Measurements from ENCODE around the gene DYNC1I1.

DYNC1I1 gene

GRCh38 chr7:95772298-95772770 is at the start of gene DYNC1I1:
DYNC1I1 (plus strand) TSS chr7:95772554; CDS start chr7:95804730, 32,176 bp downstream.
- H3K4me3 ChIP-seq (ENCODE audit: low read depth, low read length), result peak within 1 kb of the TSS; percentile 41

GRCh38 chr7:95723583-95724180 is 48.7 kb upstream of the DYNC1I1 start:
- H3K4me3 ChIP-seq (ENCODE audit: low read depth, low read length), result no peak overlapping the region

- H3K4me3 ChIP-seq (ENCODE audit: low read depth, low read length), result no peak overlapping the region
These were observed 47.1 kb upstream of the DYNC1I1 start for GRCh38 chr7:95725205-95725604.

GRCh38 chr7:95730493-95731280 is 41.7 kb upstream of the DYNC1I1 start:
- H3K4me3 ChIP-seq (ENCODE audit: low read depth, low read length), result no peak overlapping the region

GRCh38 chr7:95736635-95737034 is 35.7 kb upstream of the DYNC1I1 start:
- H3K4me3 ChIP-seq (ENCODE audit: low read depth, low read length), result no peak overlapping the region

GRCh38 chr7:95737828-95738505 is 34.4 kb upstream of the DYNC1I1 start:
- no peak overlapping the region for H3K4me3 ChIP-seq (ENCODE audit: low read depth, low read length)

- no peak overlapping the region for H3K4me3 ChIP-seq (ENCODE audit: low read depth, low read length)
These were observed 23.3 kb upstream of the DYNC1I1 start for GRCh38 chr7:95749044-95749443.

- H3K4me3 ChIP-seq (ENCODE audit: low read depth, low read length), result no peak overlapping the region
These were observed 22.8 kb upstream of the DYNC1I1 start for GRCh38 chr7:95749515-95749914.

GRCh38 chr7:95753440-95753839 is 18.9 kb upstream of the DYNC1I1 start:
- H3K4me3 ChIP-seq (ENCODE audit: low read depth, low read length), result no peak overlapping the region

GRCh38 chr7:95755277-95755934 is 16.9 kb upstream of the DYNC1I1 start:
- H3K4me3 ChIP-seq (ENCODE audit: low read depth, low read length), result no peak overlapping the region

GRCh38 chr7:95758187-95758586 is 14.2 kb upstream of the DYNC1I1 start:
- no peak overlapping the region for H3K4me3 ChIP-seq (ENCODE audit: low read depth, low read length)

- H3K4me3 ChIP-seq (ENCODE audit: low read depth, low read length), result no peak overlapping the region
These were observed 6.3 kb upstream of the DYNC1I1 start for GRCh38 chr7:95766086-95766485.

GRCh38 chr7:95766657-95767056 is 5.7 kb upstream of the DYNC1I1 start:
- no peak overlapping the region for H3K4me3 ChIP-seq (ENCODE audit: low read depth, low read length)

GRCh38 chr7:95772771-95773581 is 622 bp downstream of the DYNC1I1 start:
- peak overlapping the region; percentile 41 for H3K4me3 ChIP-seq (ENCODE audit: low read depth, low read length)

GRCh38 chr7:95776561-95777185 is 4.3 kb downstream of the DYNC1I1 start:
- H3K4me3 ChIP-seq (ENCODE audit: low read depth, low read length), result no peak overlapping the region

- H3K4me3 ChIP-seq (ENCODE audit: low read depth, low read length), result no peak overlapping the region
These were observed 4.9 kb downstream of the DYNC1I1 start for GRCh38 chr7:95777269-95777668.

- no peak overlapping the region for H3K4me3 ChIP-seq (ENCODE audit: low read depth, low read length)
These were observed 8.3 kb downstream of the DYNC1I1 start for GRCh38 chr7:95780665-95781064.

GRCh38 chr7:95781961-95782586 is 9.7 kb downstream of the DYNC1I1 start:
- no peak overlapping the region for H3K4me3 ChIP-seq (ENCODE audit: low read depth, low read length)

GRCh38 chr7:95784796-95785195 is 12.4 kb downstream of the DYNC1I1 start:
- H3K4me3 ChIP-seq (ENCODE audit: low read depth, low read length), result no peak overlapping the region

- no peak overlapping the region for H3K4me3 ChIP-seq (ENCODE audit: low read depth, low read length)
These were observed 15.9 kb downstream of the DYNC1I1 start for GRCh38 chr7:95788258-95788657.

All from iPS-11a (cell line).